Sigmoid colon (tissue), 4 donors: Measurements from ENCODE around the gene USHBP1.

ENCODE experiments used
- CTCF ChIP-seq, 4 experiments: fragments of 450-650 bp in 3 of 4; fragments of 200-600 bp in 1 of 4; IDR thresholded peaks; one replicate each; pipeline ENCODE4 v1.5.1; 2016 to 2019; ENCODE audit warnings: antibody characterized with exemption in 4 of 4, mild to moderate bottlenecking in 3 of 4, moderate library complexity in 2 of 4
- EP300 ChIP-seq, 4 donors: sonication (generic); formaldehyde crosslinking; IDR thresholded peaks; one replicate each; pipeline ENCODE4 v1.6.1; 2017; ENCODE audit warnings: antibody characterized with exemption in 4 of 4

- TF ChIP-seq EP300 (IDR thresholded peaks at IDR 0.05) (no peak), CTCF (IDR thresholded peaks at IDR 0.05) (no peak)
These were observed 47.9 kb upstream of the USHBP1 start for GRCh38 chr19:17312189-17313113.
